GM23248 (cell line): ENCODE measurements around the gene GPRASP1.

ENCODE experiments used
- EZH2 ChIP-seq: fragments of 200-600 bp; sonication (generic); IDR thresholded peaks from 2 replicates; pipeline ENCODE4 v1.6.1; 2018; ENCODE audit warnings: antibody characterized with exemption, mild to moderate bottlenecking; ENCODE audit not compliant: insufficient read depth, poor library complexity, severe bottlenecking
- EZH2phosphoT487 ChIP-seq: fragments of 200-600 bp; sonication (generic); IDR thresholded peaks from 2 replicates; pipeline ENCODE4 v1.6.1; 2018; ENCODE audit warnings: antibody characterized with exemption, moderate library complexity, mild to moderate bottlenecking, low read depth; ENCODE audit not compliant: insufficient read depth

- no peak for TF ChIP-seq EZH2phosphoT487
- TF ChIP-seq EZH2: no peak
Observed at GRCh38 chrX:102658556-102658955, 7.3 kb downstream of the GPRASP1 start.
